ENCODE data around the gene COL4A2. TPM values are rescaled to one million over a fixed set of nuclear protein-coding genes. Genes with fewer than 3 reads are reported as not detected.

The COL4A2 gene
- total RNA-seq, 1 donor from 2014 or later = 120 TPM

GRCh38 chr13:110364081-110364480, 57.0 kb downstream of the COL4A2 start:
- Mint-ChIP-seq H3K27ac (no peak overlapping the region), H3K4me3 (ENCODE audit: low read depth) (no peak overlapping the region), H3K27me3 (no peaks in the 10 kb centered on the region), H3K36me3 (ENCODE audit: insufficient read depth) (no peaks in the 10 kb centered on the region), H3K9me3 (ENCODE audit: low read depth) (no peaks in the 10 kb centered on the region), H3K4me1 (ENCODE audit: low read depth) (no peaks in the 10 kb centered on the region)
- TF ChIP-seq CTCF (IDR thresholded peaks at IDR 0.05; ENCODE audit: unreplicated experiment) = no peak
- no peak for DNase-seq (ENCODE audit: low spot score, unreplicated experiment)

- no peak overlapping the region for H3K27ac Mint-ChIP-seq
- no peak for DNase-seq (ENCODE audit: low spot score, unreplicated experiment)
- TF ChIP-seq CTCF (IDR thresholded peaks at IDR 0.05; ENCODE audit: unreplicated experiment) = no peak
- H3K36me3 Mint-ChIP-seq (ENCODE audit: insufficient read depth) = no peaks in the 10 kb centered on the region
- no peaks in the 10 kb centered on the region for H3K4me1 Mint-ChIP-seq (ENCODE audit: low read depth)
- H3K4me3 Mint-ChIP-seq (ENCODE audit: low read depth) = no peak overlapping the region
- no peaks in the 10 kb centered on the region for H3K9me3 Mint-ChIP-seq (ENCODE audit: low read depth)
- H3K27me3 Mint-ChIP-seq = no peaks in the 10 kb centered on the region
Observed at GRCh38 chr13:110365876-110366275, 58.8 kb downstream of the COL4A2 start.

- no peak overlapping the region for H3K27ac Mint-ChIP-seq
- DNase-seq (ENCODE audit: low spot score, unreplicated experiment) = no peak
- H3K9me3 Mint-ChIP-seq (ENCODE audit: low read depth) = no peaks in the 10 kb centered on the region
- H3K36me3 Mint-ChIP-seq (ENCODE audit: insufficient read depth) = no peaks in the 10 kb centered on the region
- no peaks in the 10 kb centered on the region for H3K4me1 Mint-ChIP-seq (ENCODE audit: low read depth)
- TF ChIP-seq CTCF (IDR thresholded peaks at IDR 0.05; ENCODE audit: unreplicated experiment) = no peak
- H3K27me3 Mint-ChIP-seq = no peaks in the 10 kb centered on the region
- H3K4me3 Mint-ChIP-seq (ENCODE audit: low read depth) = no peak overlapping the region
Observed at GRCh38 chr13:110366733-110367132, 59.6 kb downstream of the COL4A2 start.

- H3K9me3 Mint-ChIP-seq (ENCODE audit: low read depth) = no peaks in the 10 kb centered on the region
- no peak overlapping the region for H3K4me3 Mint-ChIP-seq (ENCODE audit: low read depth)
- no peak for TF ChIP-seq CTCF (IDR thresholded peaks at IDR 0.05; ENCODE audit: unreplicated experiment)
- no peaks in the 10 kb centered on the region for H3K27me3 Mint-ChIP-seq
- H3K4me1 Mint-ChIP-seq (ENCODE audit: low read depth) = no peaks in the 10 kb centered on the region
- no peak overlapping the region for H3K27ac Mint-ChIP-seq
- DNase-seq (ENCODE audit: low spot score, unreplicated experiment) = no peak
- no peaks in the 10 kb centered on the region for H3K36me3 Mint-ChIP-seq (ENCODE audit: insufficient read depth)
Observed at GRCh38 chr13:110367620-110368019, 60.5 kb downstream of the COL4A2 start.

GRCh38 chr13:110368408-110368807, 61.3 kb downstream of the COL4A2 start:
- Mint-ChIP-seq H3K4me3 (ENCODE audit: low read depth) (no peak overlapping the region), H3K27me3 (no peaks in the 10 kb centered on the region), H3K4me1 (ENCODE audit: low read depth) (no peaks in the 10 kb centered on the region), H3K36me3 (ENCODE audit: insufficient read depth) (no peaks in the 10 kb centered on the region), H3K9me3 (ENCODE audit: low read depth) (no peaks in the 10 kb centered on the region), H3K27ac (no peak overlapping the region)
- no peak for DNase-seq (ENCODE audit: low spot score, unreplicated experiment)
- TF ChIP-seq CTCF (IDR thresholded peaks at IDR 0.05; ENCODE audit: unreplicated experiment) = no peak
